ENCODE results near the gene GABBR2.

- TF ChIP-seq RFX5 (IDR thresholded peaks at IDR 0.05; ENCODE audit: low read length) = no peak
- TF ChIP-seq FOXJ3 (CRISPR knock-in tag; IDR thresholded peaks at IDR 0.05) = no peak
- no peak for TF ChIP-seq NRF1 (IDR thresholded peaks at IDR 0.05; ENCODE audit: low read depth, low read length)
- TF ChIP-seq POLR2AphosphoS5 (IDR thresholded peaks at IDR 0.05; ENCODE audit: low read depth, low read length) = no peak
- no peak for TF ChIP-seq CTCF (IDR thresholded peaks at IDR 0.05)
- TF ChIP-seq RXRA (IDR thresholded peaks at IDR 0.05; ENCODE audit: borderline replicate concordance, low read depth) = no peak
- no peak for TF ChIP-seq REST (IDR thresholded peaks at IDR 0.05; ENCODE audit: low read depth, low read length)
Measured at GRCh38 chr9:98600631-98601030, 108.1 kb downstream of the GABBR2 start.
